Measurements from ENCODE around the gene RAB44. TPM values are rescaled to one million over a fixed set of nuclear protein-coding genes. Genes with fewer than 3 reads are reported as not detected.

The RAB44 gene
- total RNA-seq, 1 experiment from 2014 or later = 0.09 TPM

DNA sequence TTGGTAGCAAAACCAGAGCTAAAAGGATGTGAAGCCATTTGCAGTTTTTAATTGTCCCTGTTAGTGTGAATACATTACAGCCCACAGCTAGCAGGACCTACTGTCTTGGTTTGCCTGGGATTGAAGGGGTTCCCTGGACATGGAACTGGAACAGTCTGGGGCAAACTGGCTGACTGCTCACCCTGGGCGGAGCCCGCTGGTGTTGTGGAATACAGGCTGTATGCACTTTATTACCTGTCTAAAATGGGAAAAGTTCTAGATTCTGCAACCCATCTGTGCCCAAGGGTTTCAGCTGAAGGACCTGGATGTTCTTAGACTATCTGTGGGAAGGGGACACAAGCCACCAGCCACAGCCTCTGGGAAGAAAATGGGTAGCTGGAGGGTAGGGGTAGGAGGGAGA, 31.3 kb upstream of the RAB44 start:
- no TSS peak for BruUV-seq (replicated peaks)
- DNase-seq (ENCODE audit: unreplicated experiment) = no peak
- ChIA-PET CTCF (interaction anchor here (0.6 to 3.5 kb wide), 5 partner anchors 13 to 250 kb away, joined by 3 to 37 read pairs (median 4); partner anchors contain the start of gene CDKN1A), POLR2A (interaction anchor here (0.7 to 12.9 kb wide), 18 partner anchors 8 to 505 kb away, joined by 3 to 495 read pairs (median 5); partner anchors contain the start of genes CDKN1A, PIM1 and SRSF3)
- intact Hi-C loops (cut with micrococcal nuclease) = no loop called here
- Mint-ChIP-seq H3K27me3 (ENCODE audit: insufficient read depth, unreplicated experiment) (no peaks in the 10 kb centered on the region), H3K4me1 (ENCODE audit: insufficient read depth, unreplicated experiment) (peaks cover 31% of the 10 kb centered on the region), H3K36me3 (ENCODE audit: insufficient read depth, unreplicated experiment) (no peaks in the 10 kb centered on the region), H3K4me3 (ENCODE audit: unreplicated experiment) (no peak overlapping the region), H3K9me3 (ENCODE audit: unreplicated experiment) (no peaks in the 10 kb centered on the region), H3K27ac (ENCODE audit: low read depth, unreplicated experiment) (no peak overlapping the region)
- TF ChIP-seq, protein P1, sequence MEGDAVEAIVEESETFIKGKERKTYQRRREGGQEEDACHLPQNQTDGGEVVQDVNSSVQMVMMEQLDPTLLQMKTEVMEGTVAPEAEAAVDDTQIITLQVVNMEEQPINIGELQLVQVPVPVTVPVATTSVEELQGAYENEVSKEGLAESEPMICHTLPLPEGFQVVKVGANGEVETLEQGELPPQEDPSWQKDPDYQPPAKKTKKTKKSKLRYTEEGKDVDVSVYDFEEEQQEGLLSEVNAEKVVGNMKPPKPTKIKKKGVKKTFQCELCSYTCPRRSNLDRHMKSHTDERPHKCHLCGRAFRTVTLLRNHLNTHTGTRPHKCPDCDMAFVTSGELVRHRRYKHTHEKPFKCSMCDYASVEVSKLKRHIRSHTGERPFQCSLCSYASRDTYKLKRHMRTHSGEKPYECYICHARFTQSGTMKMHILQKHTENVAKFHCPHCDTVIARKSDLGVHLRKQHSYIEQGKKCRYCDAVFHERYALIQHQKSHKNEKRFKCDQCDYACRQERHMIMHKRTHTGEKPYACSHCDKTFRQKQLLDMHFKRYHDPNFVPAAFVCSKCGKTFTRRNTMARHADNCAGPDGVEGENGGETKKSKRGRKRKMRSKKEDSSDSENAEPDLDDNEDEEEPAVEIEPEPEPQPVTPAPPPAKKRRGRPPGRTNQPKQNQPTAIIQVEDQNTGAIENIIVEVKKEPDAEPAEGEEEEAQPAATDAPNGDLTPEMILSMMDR (IDR thresholded peaks at IDR 0.05; ENCODE audit: unreplicated experiment) = no peak

DNA sequence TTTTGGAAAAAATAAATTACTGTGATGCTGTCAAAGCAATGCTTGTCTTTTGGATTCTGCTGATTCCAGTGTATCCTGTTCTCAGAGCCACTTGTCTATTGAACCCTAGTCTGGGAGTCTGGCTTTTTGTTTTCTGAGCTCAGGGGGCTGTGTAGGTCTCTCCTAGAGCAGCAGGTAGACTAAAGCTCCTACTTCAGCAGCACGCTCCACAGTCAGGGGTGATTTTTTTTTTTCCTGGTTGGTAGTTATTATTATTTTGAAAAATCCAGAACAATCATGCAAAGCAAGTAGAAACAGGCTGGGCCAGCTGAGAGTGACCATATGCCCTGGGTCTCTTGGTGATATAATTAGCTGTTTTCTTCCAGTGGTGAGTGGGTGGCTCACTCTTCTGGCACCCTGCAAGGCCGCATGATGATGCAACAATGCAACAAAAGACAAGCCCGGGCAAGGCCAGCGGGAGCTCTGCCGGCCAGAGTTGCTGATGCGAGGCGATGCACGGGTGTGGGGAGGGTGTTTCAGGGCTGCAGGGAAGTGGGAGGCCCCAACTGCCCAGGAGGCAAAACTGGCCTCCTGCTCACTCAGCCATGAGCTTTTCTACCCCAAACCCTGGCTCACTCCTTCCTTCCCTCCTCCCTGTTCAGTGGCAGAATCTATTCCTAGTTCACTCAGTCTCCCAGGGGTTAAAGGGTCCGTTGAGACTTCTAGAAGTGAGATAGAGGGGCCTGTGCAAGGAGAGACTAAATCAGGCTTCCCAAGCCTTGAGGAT, 30.6 kb upstream of the RAB44 start:
- no peaks in the 10 kb centered on the region for H3K9me3 Mint-ChIP-seq (ENCODE audit: unreplicated experiment)
- peak overlapping the region; percentile 91 for H3K27ac Mint-ChIP-seq (ENCODE audit: low read depth, unreplicated experiment)
- H3K27me3 Mint-ChIP-seq (ENCODE audit: insufficient read depth, unreplicated experiment) = no peaks in the 10 kb centered on the region
- CTCF ChIA-PET = interaction anchor here (0.6 to 3.5 kb wide), 6 partner anchors 12 to 251 kb away, joined by 3 to 37 read pairs (median 4); partner anchors contain the start of gene CDKN1A
- DNase-seq (ENCODE audit: unreplicated experiment) = peak; percentile 98
- no peaks in the 10 kb centered on the region for H3K36me3 Mint-ChIP-seq (ENCODE audit: insufficient read depth, unreplicated experiment)
- TF ChIP-seq, protein P1 (IDR thresholded peaks at IDR 0.05; ENCODE audit: unreplicated experiment) = no peak
- H3K4me1 Mint-ChIP-seq (ENCODE audit: insufficient read depth, unreplicated experiment) = peaks cover 31% of the 10 kb centered on the region
- BruUV-seq (replicated peaks) = TSS peak; percentile 56
- POLR2A ChIA-PET = interaction anchor here (0.5 to 12.9 kb wide), 21 partner anchors 9 to 504 kb away, joined by 3 to 495 read pairs (median 4); partner anchors contain the start of genes CDKN1A, PPIL1 and SRSF3
- intact Hi-C loops (cut with micrococcal nuclease) = loop anchor here (1.0 kb wide), 1 partner anchor 10 kb away; no protein-coding TSS in a partner anchor
- H3K4me3 Mint-ChIP-seq (ENCODE audit: unreplicated experiment) = no peak overlapping the region

DNA sequence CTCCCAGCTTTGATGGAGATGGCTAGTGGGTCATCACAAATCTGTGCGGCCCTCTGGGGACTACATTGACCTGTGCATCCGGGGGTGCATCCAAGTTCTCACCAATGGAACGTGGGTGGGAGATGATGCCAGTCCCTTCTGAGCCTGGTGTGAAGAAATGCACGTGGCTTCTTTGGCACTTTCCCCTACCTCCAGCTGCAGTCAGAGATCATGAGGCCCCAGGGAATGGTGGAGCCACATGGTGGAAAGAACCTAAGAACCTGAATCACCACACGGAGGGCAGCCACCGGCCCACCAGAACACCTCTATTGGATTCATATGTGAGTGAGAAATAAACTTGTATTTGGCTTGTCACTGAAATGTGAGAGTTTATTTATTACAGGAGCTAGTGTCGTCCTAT, 29.0 kb upstream of the RAB44 start:
- DNase-seq (ENCODE audit: unreplicated experiment) = no peak
- TF ChIP-seq, protein P1 (IDR thresholded peaks at IDR 0.05; ENCODE audit: unreplicated experiment) = no peak
- intact Hi-C loops (cut with micrococcal nuclease) = no loop called here
- H3K27ac Mint-ChIP-seq (ENCODE audit: low read depth, unreplicated experiment) = no peak overlapping the region
- H3K36me3 Mint-ChIP-seq (ENCODE audit: insufficient read depth, unreplicated experiment) = no peaks in the 10 kb centered on the region
- H3K27me3 Mint-ChIP-seq (ENCODE audit: insufficient read depth, unreplicated experiment) = no peaks in the 10 kb centered on the region
- no TSS peak for BruUV-seq (replicated peaks)
- ChIA-PET POLR2A (interaction anchor here (0.9 to 12.9 kb wide), 5 partner anchors 9 to 74 kb away, joined by 3 to 495 read pairs (median 4); partner anchors contain the start of gene CDKN1A), CTCF (interaction anchor here (3.5 kb wide), 1 partner anchor 10 kb away, joined by 37 read pairs; the partner anchor contains the start of gene CDKN1A)
- peaks cover 15% of the 10 kb centered on the region for H3K4me1 Mint-ChIP-seq (ENCODE audit: insufficient read depth, unreplicated experiment)
- H3K4me3 Mint-ChIP-seq (ENCODE audit: unreplicated experiment) = no peak overlapping the region
- no peaks in the 10 kb centered on the region for H3K9me3 Mint-ChIP-seq (ENCODE audit: unreplicated experiment)

DNA sequence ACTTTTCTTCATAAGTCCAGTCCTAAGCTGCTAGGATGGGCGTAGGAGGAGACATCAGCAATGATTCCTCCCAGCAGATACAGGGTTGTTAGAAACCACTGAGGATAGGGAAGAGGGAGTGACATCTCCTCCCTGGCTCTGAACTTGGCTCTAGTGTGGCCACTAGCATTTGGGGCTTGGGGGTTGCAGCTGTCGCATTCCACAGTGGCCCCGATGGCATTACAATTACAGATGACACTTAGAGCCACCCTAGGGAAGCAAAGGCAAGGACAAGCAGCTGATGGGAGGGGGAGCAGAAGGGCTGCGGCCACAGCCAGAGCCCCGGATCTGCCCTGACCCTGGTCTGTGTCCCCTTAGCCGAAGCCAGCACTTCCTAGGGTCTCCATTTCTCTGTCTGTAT, 28.6 kb upstream of the RAB44 start:
- intact Hi-C loops (cut with micrococcal nuclease) = no loop called here
- no peak for DNase-seq (ENCODE audit: unreplicated experiment)
- TF ChIP-seq, protein P1 (IDR thresholded peaks at IDR 0.05; ENCODE audit: unreplicated experiment) = no peak
- no peak overlapping the region for H3K27ac Mint-ChIP-seq (ENCODE audit: low read depth, unreplicated experiment)
- ChIA-PET CTCF (interaction anchor here (0.6 to 1.6 kb wide), 3 partner anchors 16 to 90 kb away, joined by 3 to 4 read pairs (median 4); no protein-coding TSS in a partner anchor), POLR2A (interaction anchor here (0.9 to 12.9 kb wide), 3 partner anchors 9 to 74 kb away, joined by 3 to 495 read pairs (median 4); partner anchors contain the start of gene CDKN1A)
- H3K36me3 Mint-ChIP-seq (ENCODE audit: insufficient read depth, unreplicated experiment) = no peaks in the 10 kb centered on the region
- peaks cover 15% of the 10 kb centered on the region for H3K4me1 Mint-ChIP-seq (ENCODE audit: insufficient read depth, unreplicated experiment)
- no TSS peak for BruUV-seq (replicated peaks)
- no peaks in the 10 kb centered on the region for H3K9me3 Mint-ChIP-seq (ENCODE audit: unreplicated experiment)
- no peak overlapping the region for H3K4me3 Mint-ChIP-seq (ENCODE audit: unreplicated experiment)
- no peaks in the 10 kb centered on the region for H3K27me3 Mint-ChIP-seq (ENCODE audit: insufficient read depth, unreplicated experiment)

Measured in MCF 10A (cell line).